ENCODE data around the gene TMPRSS12.
"Not testable (repeated sequence)": the region's sequence is repeated elsewhere in the genome, so short reads cannot be mapped to it uniquely, and the experiment has no call there.

The TMPRSS12 gene

GRCh38 chr12:50926932-50927331 is 84.2 kb downstream of the TMPRSS12 start:
- H3K27me3 Mint-ChIP-seq; H3K27ac Mint-ChIP-seq; DNase-seq; H3K36me3 Mint-ChIP-seq (ENCODE audit: low read depth); H3K4me3 Mint-ChIP-seq; H3K9me3 Mint-ChIP-seq: not testable (repeated sequence)
- peaks cover 25% of the 10 kb centered on the region for H3K4me1 Mint-ChIP-seq (ENCODE audit: low read depth)

- no peaks in the 10 kb centered on the region for H3K9me3 Mint-ChIP-seq
- DNase-seq: no peak
- H3K27me3 Mint-ChIP-seq: no peaks in the 10 kb centered on the region
- peaks cover 25% of the 10 kb centered on the region for H3K4me1 Mint-ChIP-seq (ENCODE audit: low read depth)
- H3K4me3 Mint-ChIP-seq: no peak overlapping the region
- no peaks in the 10 kb centered on the region for H3K36me3 Mint-ChIP-seq (ENCODE audit: low read depth)
- H3K27ac Mint-ChIP-seq: no peak overlapping the region
Measured at GRCh38 chr12:50927356-50927755, 84.6 kb downstream of the TMPRSS12 start.

- H3K27me3 Mint-ChIP-seq: no peaks in the 10 kb centered on the region
- DNase-seq: no peak
- H3K36me3 Mint-ChIP-seq (ENCODE audit: low read depth): no peaks in the 10 kb centered on the region
- no peak overlapping the region for H3K27ac Mint-ChIP-seq
- H3K4me1 Mint-ChIP-seq (ENCODE audit: low read depth): peaks cover 26% of the 10 kb centered on the region
- no peaks in the 10 kb centered on the region for H3K9me3 Mint-ChIP-seq
- no peak overlapping the region for H3K4me3 Mint-ChIP-seq
Measured at GRCh38 chr12:50927766-50928224, 85.1 kb downstream of the TMPRSS12 start.

- H3K36me3 Mint-ChIP-seq (ENCODE audit: low read depth): no peaks in the 10 kb centered on the region
- H3K27ac Mint-ChIP-seq: no peak overlapping the region
- H3K4me3 Mint-ChIP-seq: no peak overlapping the region
- peaks cover 28% of the 10 kb centered on the region for H3K4me1 Mint-ChIP-seq (ENCODE audit: low read depth)
- H3K27me3 Mint-ChIP-seq: no peaks in the 10 kb centered on the region
- H3K9me3 Mint-ChIP-seq: no peaks in the 10 kb centered on the region
- DNase-seq: no peak
Measured at GRCh38 chr12:50928392-50928791, 85.7 kb downstream of the TMPRSS12 start.

GRCh38 chr12:50929831-50930230 is 87.1 kb downstream of the TMPRSS12 start:
- DNase-seq: no peak
- H3K27me3 Mint-ChIP-seq: no peaks in the 10 kb centered on the region
- H3K27ac Mint-ChIP-seq: no peak overlapping the region
- H3K9me3 Mint-ChIP-seq: no peaks in the 10 kb centered on the region
- H3K36me3 Mint-ChIP-seq (ENCODE audit: low read depth): no peaks in the 10 kb centered on the region
- peaks cover 17% of the 10 kb centered on the region for H3K4me1 Mint-ChIP-seq (ENCODE audit: low read depth)
- no peak overlapping the region for H3K4me3 Mint-ChIP-seq

GRCh38 chr12:50930477-50930876 is 87.8 kb downstream of the TMPRSS12 start:
- not testable (repeated sequence) for DNase-seq; H3K4me3 Mint-ChIP-seq; H3K27me3 Mint-ChIP-seq; H3K27ac Mint-ChIP-seq; H3K9me3 Mint-ChIP-seq; H3K36me3 Mint-ChIP-seq (ENCODE audit: low read depth)
- H3K4me1 Mint-ChIP-seq (ENCODE audit: low read depth): peaks cover 10% of the 10 kb centered on the region

- Mint-ChIP-seq H3K27ac (peak overlapping the region; percentile 8), H3K4me1 (ENCODE audit: low read depth) (peaks cover 9% of the 10 kb centered on the region), H3K9me3 (no peaks in the 10 kb centered on the region), H3K36me3 (ENCODE audit: low read depth) (peaks cover 13% of the 10 kb centered on the region), H3K4me3 (no peak overlapping the region), H3K27me3 (no peaks in the 10 kb centered on the region)
- no peak for DNase-seq
Measured at GRCh38 chr12:50932787-50933280, 90.1 kb downstream of the TMPRSS12 start.

- no peak overlapping the region for H3K27ac Mint-ChIP-seq
- no peaks in the 10 kb centered on the region for H3K27me3 Mint-ChIP-seq
- H3K4me1 Mint-ChIP-seq (ENCODE audit: low read depth): peaks cover 9% of the 10 kb centered on the region
- no peak overlapping the region for H3K4me3 Mint-ChIP-seq
- H3K9me3 Mint-ChIP-seq: no peaks in the 10 kb centered on the region
- H3K36me3 Mint-ChIP-seq (ENCODE audit: low read depth): peaks cover 15% of the 10 kb centered on the region
- DNase-seq: no peak
Measured at GRCh38 chr12:50933459-50934124, 90.9 kb downstream of the TMPRSS12 start.

- Mint-ChIP-seq H3K27me3 (no peaks in the 10 kb centered on the region), H3K4me3 (no peak overlapping the region), H3K4me1 (ENCODE audit: low read depth) (peaks cover 9% of the 10 kb centered on the region), H3K27ac (no peak overlapping the region), H3K9me3 (peaks cover 1% of the 10 kb centered on the region), H3K36me3 (ENCODE audit: low read depth) (peaks cover 15% of the 10 kb centered on the region)
- DNase-seq: no peak
Measured at GRCh38 chr12:50934371-50934851, 91.7 kb downstream of the TMPRSS12 start.

- no peak overlapping the region for H3K4me3 Mint-ChIP-seq
- no peak for DNase-seq
- peaks cover 9% of the 10 kb centered on the region for H3K4me1 Mint-ChIP-seq (ENCODE audit: low read depth)
- peaks cover 3% of the 10 kb centered on the region for H3K9me3 Mint-ChIP-seq
- H3K36me3 Mint-ChIP-seq (ENCODE audit: low read depth): peaks cover 15% of the 10 kb centered on the region
- no peak overlapping the region for H3K27ac Mint-ChIP-seq
- H3K27me3 Mint-ChIP-seq: no peaks in the 10 kb centered on the region
Measured at GRCh38 chr12:50934981-50935807, 92.5 kb downstream of the TMPRSS12 start.

GRCh38 chr12:50936821-50937530 is 94.2 kb downstream of the TMPRSS12 start:
- no peaks in the 10 kb centered on the region for H3K27me3 Mint-ChIP-seq
- H3K36me3 Mint-ChIP-seq (ENCODE audit: low read depth): peaks cover 15% of the 10 kb centered on the region
- H3K9me3 Mint-ChIP-seq: peaks cover 3% of the 10 kb centered on the region
- H3K27ac Mint-ChIP-seq: no peak overlapping the region
- DNase-seq: no peak
- H3K4me3 Mint-ChIP-seq: no peak overlapping the region
- peaks cover 9% of the 10 kb centered on the region for H3K4me1 Mint-ChIP-seq (ENCODE audit: low read depth)

Data from activated T-cell treated with anti-CD3 and anti-CD28 coated beads, Interleukin-2, amount 50 U/mL, for 24 hours (primary cell).